ENCODE measurements around the gene DPM1. TPM values are rescaled to one million over a fixed set of nuclear protein-coding genes. Genes with fewer than 3 reads are reported as not detected.

DPM1 gene
- polyA plus RNA-seq, 1 of the 3 experiments (the other 2 are of a cell fraction): 72.1 TPM

DNA sequence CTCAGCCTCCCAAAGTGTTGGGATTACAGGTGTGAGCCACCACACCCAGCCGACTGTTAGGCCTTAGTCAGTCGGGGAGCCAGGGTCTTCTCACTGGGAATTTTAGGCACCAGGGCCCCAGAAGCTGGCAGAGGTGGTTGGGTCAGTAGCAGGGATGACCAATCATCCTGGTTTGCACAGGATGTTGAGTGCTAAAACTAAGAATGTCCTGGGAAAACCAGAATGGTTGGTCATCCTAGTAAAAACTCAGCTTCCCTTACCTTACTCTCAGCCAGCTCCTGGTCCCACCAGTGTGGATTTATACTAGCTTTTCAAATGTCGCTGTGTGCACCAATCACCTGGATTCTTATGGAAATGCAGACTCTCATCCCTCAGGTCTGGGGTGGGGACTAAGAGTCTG lies 32.7 kb upstream of the DPM1 start:
- Histone ChIP-seq H3K27ac (ENCODE audit: low read depth in 2 of 2, low read length in 1 of 2) (no peak overlapping the region), H3K4me3 (ENCODE audit: low read depth in 2 of 2, low read length in 1 of 2) (no peak overlapping the region), H2AFZ (ENCODE audit: low read depth) (no peak overlapping the region), H3K9ac (no peak overlapping the region), H3K36me3 (replicated peaks in 1 of 2; ENCODE audit: control insufficient read depth in 1 of 2, insufficient read depth in 2 of 2, low read length in 1 of 2) (no peaks in the 10 kb centered on the region), H3K79me2 (ENCODE audit: insufficient read depth) (no peaks in the 10 kb centered on the region), H3K9me3 (no peaks in the 10 kb centered on the region), H3K9me2 (no peaks in the 10 kb centered on the region), H3K4me1 (ENCODE audit: control insufficient read depth in 1 of 2, insufficient read depth in 2 of 2, low read depth in 1 of 2, low read length in 1 of 2) (no peaks in the 10 kb centered on the region), H3F3A (replicated peaks; ENCODE audit: insufficient read depth) (no peaks in the 10 kb centered on the region), H3K27me3 (ENCODE audit: insufficient read depth) (no peaks in the 10 kb centered on the region), H4K20me1 (ENCODE audit: insufficient read depth) (no peaks in the 10 kb centered on the region), H3K4me2 (no peak overlapping the region)
- 74% methylated on average over 3 of the region's 3 CpGs for WGBS (ENCODE audit: low lambda C conversion rate)
- no peak for DNase-seq
- CTCF ChIA-PET: interaction anchor here (0.8 to 15.0 kb wide), 8 partner anchors 10 to 1093 kb away, joined by 3 to 452 read pairs (median 74); no protein-coding TSS in a partner anchor
- TF ChIP-seq GATA2 (CRISPR knock-in tag; IDR thresholded peaks at IDR 0.05) (no peak), RXRA (IDR thresholded peaks at IDR 0.05; ENCODE audit: borderline replicate concordance, low read depth) (no peak), JUND (IDR thresholded peaks at IDR 0.05) (no peak), TAF1 (IDR thresholded peaks at IDR 0.05; ENCODE audit: borderline replicate concordance, low read depth, low read length) (no peak), RCOR1 (IDR thresholded peaks at IDR 0.05; ENCODE audit: low read length) (no peak), NRF1 (IDR thresholded peaks at IDR 0.05; ENCODE audit: low read depth, low read length) (no peak)
- TF ChIP-seq, protein P1, sequence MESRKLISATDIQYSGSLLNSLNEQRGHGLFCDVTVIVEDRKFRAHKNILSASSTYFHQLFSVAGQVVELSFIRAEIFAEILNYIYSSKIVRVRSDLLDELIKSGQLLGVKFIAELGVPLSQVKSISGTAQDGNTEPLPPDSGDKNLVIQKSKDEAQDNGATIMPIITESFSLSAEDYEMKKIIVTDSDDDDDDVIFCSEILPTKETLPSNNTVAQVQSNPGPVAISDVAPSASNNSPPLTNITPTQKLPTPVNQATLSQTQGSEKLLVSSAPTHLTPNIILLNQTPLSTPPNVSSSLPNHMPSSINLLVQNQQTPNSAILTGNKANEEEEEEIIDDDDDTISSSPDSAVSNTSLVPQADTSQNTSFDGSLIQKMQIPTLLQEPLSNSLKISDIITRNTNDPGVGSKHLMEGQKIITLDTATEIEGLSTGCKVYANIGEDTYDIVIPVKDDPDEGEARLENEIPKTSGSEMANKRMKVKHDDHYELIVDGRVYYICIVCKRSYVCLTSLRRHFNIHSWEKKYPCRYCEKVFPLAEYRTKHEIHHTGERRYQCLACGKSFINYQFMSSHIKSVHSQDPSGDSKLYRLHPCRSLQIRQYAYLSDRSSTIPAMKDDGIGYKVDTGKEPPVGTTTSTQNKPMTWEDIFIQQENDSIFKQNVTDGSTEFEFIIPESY (IDR thresholded peaks at IDR 0.05; ENCODE audit: borderline replicate concordance, low read depth): no peak
- TF ChIP-seq, protein P2, sequence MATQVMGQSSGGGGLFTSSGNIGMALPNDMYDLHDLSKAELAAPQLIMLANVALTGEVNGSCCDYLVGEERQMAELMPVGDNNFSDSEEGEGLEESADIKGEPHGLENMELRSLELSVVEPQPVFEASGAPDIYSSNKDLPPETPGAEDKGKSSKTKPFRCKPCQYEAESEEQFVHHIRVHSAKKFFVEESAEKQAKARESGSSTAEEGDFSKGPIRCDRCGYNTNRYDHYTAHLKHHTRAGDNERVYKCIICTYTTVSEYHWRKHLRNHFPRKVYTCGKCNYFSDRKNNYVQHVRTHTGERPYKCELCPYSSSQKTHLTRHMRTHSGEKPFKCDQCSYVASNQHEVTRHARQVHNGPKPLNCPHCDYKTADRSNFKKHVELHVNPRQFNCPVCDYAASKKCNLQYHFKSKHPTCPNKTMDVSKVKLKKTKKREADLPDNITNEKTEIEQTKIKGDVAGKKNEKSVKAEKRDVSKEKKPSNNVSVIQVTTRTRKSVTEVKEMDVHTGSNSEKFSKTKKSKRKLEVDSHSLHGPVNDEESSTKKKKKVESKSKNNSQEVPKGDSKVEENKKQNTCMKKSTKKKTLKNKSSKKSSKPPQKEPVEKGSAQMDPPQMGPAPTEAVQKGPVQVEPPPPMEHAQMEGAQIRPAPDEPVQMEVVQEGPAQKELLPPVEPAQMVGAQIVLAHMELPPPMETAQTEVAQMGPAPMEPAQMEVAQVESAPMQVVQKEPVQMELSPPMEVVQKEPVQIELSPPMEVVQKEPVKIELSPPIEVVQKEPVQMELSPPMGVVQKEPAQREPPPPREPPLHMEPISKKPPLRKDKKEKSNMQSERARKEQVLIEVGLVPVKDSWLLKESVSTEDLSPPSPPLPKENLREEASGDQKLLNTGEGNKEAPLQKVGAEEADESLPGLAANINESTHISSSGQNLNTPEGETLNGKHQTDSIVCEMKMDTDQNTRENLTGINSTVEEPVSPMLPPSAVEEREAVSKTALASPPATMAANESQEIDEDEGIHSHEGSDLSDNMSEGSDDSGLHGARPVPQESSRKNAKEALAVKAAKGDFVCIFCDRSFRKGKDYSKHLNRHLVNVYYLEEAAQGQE (IDR thresholded peaks at IDR 0.05; ENCODE audit: low read depth, low read length): no peak
- POLR2A ChIA-PET: no interaction called here

DNA sequence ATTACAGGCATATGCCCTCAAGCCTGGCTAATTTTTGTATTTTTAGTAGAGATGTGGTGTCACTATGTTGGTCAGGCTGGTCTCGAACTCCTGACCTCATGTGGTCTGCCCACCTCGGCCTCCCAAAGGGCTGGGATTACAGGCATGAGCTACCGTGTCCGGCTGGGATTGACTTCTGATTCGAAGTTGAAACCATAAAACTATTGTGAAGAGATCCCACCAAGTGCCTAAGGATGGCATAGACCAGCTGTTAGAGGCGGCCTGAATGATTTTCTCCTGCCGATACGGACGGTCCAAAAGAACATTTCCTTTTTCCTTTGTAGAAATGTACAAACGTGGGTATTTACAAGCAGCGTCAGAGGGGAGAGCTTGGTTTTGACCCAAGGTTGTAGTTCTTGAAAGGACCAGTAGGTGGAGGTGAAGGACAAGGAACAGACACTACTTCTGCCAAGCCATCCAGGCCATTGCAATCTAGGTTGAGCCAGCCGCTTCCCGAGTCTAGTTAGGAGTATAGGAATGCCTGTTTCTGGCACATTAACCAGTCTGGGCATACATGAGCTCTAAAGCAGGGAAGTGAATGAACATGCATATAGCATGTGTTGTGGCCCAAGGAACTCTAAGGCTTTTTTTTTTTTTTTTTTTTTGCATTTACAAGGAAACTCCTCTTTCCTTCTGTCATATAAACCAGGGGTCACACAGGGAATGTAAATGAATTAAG lies 29.3 kb upstream of the DPM1 start:
- DNase-seq: peak; percentile 79
- TF ChIP-seq, protein P1 (IDR thresholded peaks at IDR 0.05; ENCODE audit: borderline replicate concordance, low read depth): no peak
- TF ChIP-seq, protein P3, sequence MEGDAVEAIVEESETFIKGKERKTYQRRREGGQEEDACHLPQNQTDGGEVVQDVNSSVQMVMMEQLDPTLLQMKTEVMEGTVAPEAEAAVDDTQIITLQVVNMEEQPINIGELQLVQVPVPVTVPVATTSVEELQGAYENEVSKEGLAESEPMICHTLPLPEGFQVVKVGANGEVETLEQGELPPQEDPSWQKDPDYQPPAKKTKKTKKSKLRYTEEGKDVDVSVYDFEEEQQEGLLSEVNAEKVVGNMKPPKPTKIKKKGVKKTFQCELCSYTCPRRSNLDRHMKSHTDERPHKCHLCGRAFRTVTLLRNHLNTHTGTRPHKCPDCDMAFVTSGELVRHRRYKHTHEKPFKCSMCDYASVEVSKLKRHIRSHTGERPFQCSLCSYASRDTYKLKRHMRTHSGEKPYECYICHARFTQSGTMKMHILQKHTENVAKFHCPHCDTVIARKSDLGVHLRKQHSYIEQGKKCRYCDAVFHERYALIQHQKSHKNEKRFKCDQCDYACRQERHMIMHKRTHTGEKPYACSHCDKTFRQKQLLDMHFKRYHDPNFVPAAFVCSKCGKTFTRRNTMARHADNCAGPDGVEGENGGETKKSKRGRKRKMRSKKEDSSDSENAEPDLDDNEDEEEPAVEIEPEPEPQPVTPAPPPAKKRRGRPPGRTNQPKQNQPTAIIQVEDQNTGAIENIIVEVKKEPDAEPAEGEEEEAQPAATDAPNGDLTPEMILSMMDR (IDR thresholded peaks at IDR 0.05): peak; percentile 85
- TF ChIP-seq RCOR1 (IDR thresholded peaks at IDR 0.05; ENCODE audit: low read length) (0 out of 2 replicates have a peak, but pooled peaks have one; percentile 17), SMC3 (IDR thresholded peaks at IDR 0.05; ENCODE audit: low read depth, low read length) (peak; percentile 92), YY1 (IDR thresholded peaks at IDR 0.05; ENCODE audit: low read depth) (no peak), RAD21 (IDR thresholded peaks at IDR 0.05; ENCODE audit: low read length) (peak; percentile 99), NFIC (IDR thresholded peaks at IDR 0.05; ENCODE audit: borderline replicate concordance) (no peak), TCF12 (IDR thresholded peaks at IDR 0.05) (no peak)
- H3K9ac ChIP-seq: no peak overlapping the region
- H3K9me2 ChIP-seq: no peaks in the 10 kb centered on the region
- H2AFZ ChIP-seq (ENCODE audit: low read depth): peak overlapping the region; percentile 60; the same call in 1 of the 2 replicates
- H3K27ac ChIP-seq (ENCODE audit: low read depth in 2 of 2, low read length in 1 of 2): peak overlapping the region in 1 of 2 experiments; percentile 32; a peak in 1 of 4 replicates
- H3K79me2 ChIP-seq (ENCODE audit: insufficient read depth): no peaks in the 10 kb centered on the region
- H3K27me3 ChIP-seq (ENCODE audit: insufficient read depth): no peaks in the 10 kb centered on the region
- no peak overlapping the region; a peak in 1 of 4 replicates for H3K4me3 ChIP-seq (ENCODE audit: low read depth in 2 of 2, low read length in 1 of 2)
- no peak overlapping the region for H3K4me2 ChIP-seq
- no peaks in the 10 kb centered on the region for H3K36me3 ChIP-seq (replicated peaks in 1 of 2; ENCODE audit: control insufficient read depth in 1 of 2, insufficient read depth in 2 of 2, low read length in 1 of 2)
- no peaks in the 10 kb centered on the region for H3K9me3 ChIP-seq
- WGBS (ENCODE audit: low lambda C conversion rate): 23% methylated on average over 13 of the region's 13 CpGs
- CTCF ChIA-PET: interaction anchor here (0.6 to 15.0 kb wide), 93 partner anchors 9 to 1571 kb away, joined by 3 to 452 read pairs (median 4); partner anchors contain the start of genes BCAS4, DPM1, KCNG1 and MOCS3
- POLR2A ChIA-PET: interaction anchor here (0.6 to 1.2 kb wide), 2 partner anchors 319 to 636 kb away, joined by 3 to 4 read pairs; no protein-coding TSS in a partner anchor
- no peaks in the 10 kb centered on the region for H3K4me1 ChIP-seq (ENCODE audit: control insufficient read depth in 1 of 2, insufficient read depth in 2 of 2, low read depth in 1 of 2, low read length in 1 of 2)
- H3F3A ChIP-seq (replicated peaks; ENCODE audit: insufficient read depth): no peaks in the 10 kb centered on the region
- no peaks in the 10 kb centered on the region for H4K20me1 ChIP-seq (ENCODE audit: insufficient read depth)

Measured in SK-N-SH (cell line).